WTC11 (cell line): ENCODE results near the gene GAB1. TPM values are rescaled to one million over a fixed set of nuclear protein-coding genes. Genes with fewer than 3 reads are reported as not detected.

Experiments
- ATAC-seq: fragments of 200-7000 bp; cut with Tn5 transposase; 2 replicates; pipeline ENCODE4 v1.10.0; 2021; ENCODE audit warnings: mild to moderate bottlenecking, moderate library complexity
- CTCF ChIA-PET: fragments of 300-600 bp; sonication (Branson Sonifier 250); formaldehyde crosslinking; loops from one replicate; lab custom pipeline; 2021; ENCODE audit warnings: antibody characterized with exemption; lab: Charles Lee
- POLR2A ChIA-PET: fragments of 350-600 bp; sonication (Branson Sonifier 250); formaldehyde crosslinking; loops from one replicate; lab custom pipeline; 2021; ENCODE audit warnings: antibody characterized with exemption; lab: Charles Lee
- DNase-seq: peaks from one replicate; pipeline ENCODE4 v3.0.0; 2021; ENCODE audit warnings: low spot score
- H3K27ac Mint-ChIP-seq: 2 replicates; pipeline ENCODE4 v1.8.0; 2021; ENCODE audit warnings: mixed read lengths
- H3K27me3 Mint-ChIP-seq: 2 replicates; pipeline ENCODE4 v1.8.0; 2021; ENCODE audit warnings: low read depth, mild to moderate bottlenecking, moderate library complexity, mixed read lengths
- H3K36me3 Mint-ChIP-seq: 2 replicates; pipeline ENCODE4 v1.8.0; 2021; ENCODE audit warnings: mixed read lengths
- H3K4me1 Mint-ChIP-seq: 2 replicates; pipeline ENCODE4 v1.8.0; 2022; ENCODE audit warnings: mixed read lengths
- H3K4me3 Mint-ChIP-seq: 2 replicates; pipeline ENCODE4 v1.8.0; 2021; ENCODE audit warnings: mild to moderate bottlenecking, moderate library complexity, mixed read lengths
- H3K9me3 Mint-ChIP-seq: 2 replicates; pipeline ENCODE4 v1.8.0; 2021; ENCODE audit warnings: mixed read lengths
- ATF3 ChIP-seq: sonication (generic); formaldehyde crosslinking; conservative IDR thresholded peaks from 2 replicates; pipeline ENCODE4 v1.8.1; 2022; ENCODE audit warnings: mild to moderate bottlenecking, missing genetic modification reagents
- ATF6 ChIP-seq: sonication (generic); formaldehyde crosslinking; IDR thresholded peaks from 2 replicates; pipeline ENCODE4 v1.8.1; 2023; ENCODE audit warnings: mild to moderate bottlenecking, missing genetic modification reagents
- E2F1 ChIP-seq: sonication (generic); formaldehyde crosslinking; IDR thresholded peaks from 2 replicates; pipeline ENCODE4 v1.8.0; 2022; ENCODE audit warnings: mild to moderate bottlenecking, missing genetic modification reagents
- ELF4 ChIP-seq: sonication (generic); formaldehyde crosslinking; IDR thresholded peaks from 2 replicates; pipeline ENCODE4 v1.8.1; 2022; ENCODE audit warnings: low read depth, mild to moderate bottlenecking, moderate library complexity, missing genetic modification reagents
- ESRRA ChIP-seq: sonication (generic); formaldehyde crosslinking; IDR thresholded peaks from 2 replicates; pipeline ENCODE4 v1.8.1; 2022; ENCODE audit warnings: mild to moderate bottlenecking, missing genetic modification reagents, borderline replicate concordance
- FOXP1 ChIP-seq: sonication (generic); formaldehyde crosslinking; IDR thresholded peaks from 2 replicates; pipeline ENCODE4 v1.8.0; 2022; ENCODE audit warnings: missing genetic modification reagents, mild to moderate bottlenecking, moderate library complexity, borderline replicate concordance
- GTF2I ChIP-seq: fragments of 250-450 bp; sonication (Bioruptor Pico); conservative IDR thresholded peaks from 2 replicates; pipeline ENCODE4 v1.4.0; 2021; ENCODE audit warnings: mild to moderate bottlenecking
- MXD4 ChIP-seq: fragments of 250-450 bp; sonication (Bioruptor Pico); IDR thresholded peaks from 2 replicates; pipeline ENCODE4 v1.8.0; 2021; ENCODE audit warnings: mild to moderate bottlenecking, moderate library complexity, borderline replicate concordance
- NFYB ChIP-seq: sonication (generic); formaldehyde crosslinking; conservative IDR thresholded peaks from 2 replicates; pipeline ENCODE4 v1.8.0; 2022; ENCODE audit warnings: low read depth, missing genetic modification reagents
- NR1H2 ChIP-seq: sonication (generic); formaldehyde crosslinking; IDR thresholded peaks from 2 replicates; pipeline ENCODE4 v1.9.0; 2021; ENCODE audit warnings: mild to moderate bottlenecking, moderate library complexity, missing genetic modification reagents
- SMAD3 ChIP-seq: sonication (generic); formaldehyde crosslinking; IDR thresholded peaks from 2 replicates; pipeline ENCODE4 v1.8.0; 2022; ENCODE audit warnings: missing genetic modification reagents, mild to moderate bottlenecking, borderline replicate concordance
- TEAD4 ChIP-seq: sonication (generic); formaldehyde crosslinking; IDR thresholded peaks from 2 replicates; pipeline ENCODE4 v1.8.0; 2022; ENCODE audit warnings: mild to moderate bottlenecking, missing genetic modification reagents
- ZNF281 ChIP-seq: sonication (generic); formaldehyde crosslinking; IDR thresholded peaks from 2 replicates; pipeline ENCODE4 v1.8.0; 2023; ENCODE audit warnings: mild to moderate bottlenecking, missing genetic modification reagents
- ZNF396 ChIP-seq: fragments of 250-450 bp; sonication (Bioruptor Pico); IDR thresholded peaks from 2 replicates; pipeline ENCODE4 v1.8.0; 2021; ENCODE audit warnings: mild to moderate bottlenecking, moderate library complexity, borderline replicate concordance
- total RNA-seq: library from RNA; stranded (reverse); gene quantifications from 3 replicates; pipeline ENCODE4 v1.2.3, GENCODE V29; 2021
- TF ChIP-seq, protein P1 (sequence below): fragments of 250-450 bp; sonication (Bioruptor Pico); IDR thresholded peaks from 2 replicates; pipeline ENCODE4 v1.9.0; 2021; ENCODE audit warnings: moderate library complexity, mild to moderate bottlenecking, inconsistent platforms, borderline replicate concordance
- TF ChIP-seq, protein P2 (sequence below): sonication (generic); formaldehyde crosslinking; IDR thresholded peaks from 2 replicates; pipeline ENCODE4 v1.8.1; 2023; ENCODE audit warnings: mild to moderate bottlenecking, missing genetic modification reagents, borderline replicate concordance
- TF ChIP-seq, protein P3 (sequence below): fragments of 250-450 bp; sonication (Bioruptor Pico); IDR thresholded peaks from 2 replicates; pipeline ENCODE4 v1.9.0; 2021; ENCODE audit warnings: mild to moderate bottlenecking

The GAB1 gene
- total RNA-seq, 1 experiment from 2014 or later, result 17.4 TPM

DNA sequence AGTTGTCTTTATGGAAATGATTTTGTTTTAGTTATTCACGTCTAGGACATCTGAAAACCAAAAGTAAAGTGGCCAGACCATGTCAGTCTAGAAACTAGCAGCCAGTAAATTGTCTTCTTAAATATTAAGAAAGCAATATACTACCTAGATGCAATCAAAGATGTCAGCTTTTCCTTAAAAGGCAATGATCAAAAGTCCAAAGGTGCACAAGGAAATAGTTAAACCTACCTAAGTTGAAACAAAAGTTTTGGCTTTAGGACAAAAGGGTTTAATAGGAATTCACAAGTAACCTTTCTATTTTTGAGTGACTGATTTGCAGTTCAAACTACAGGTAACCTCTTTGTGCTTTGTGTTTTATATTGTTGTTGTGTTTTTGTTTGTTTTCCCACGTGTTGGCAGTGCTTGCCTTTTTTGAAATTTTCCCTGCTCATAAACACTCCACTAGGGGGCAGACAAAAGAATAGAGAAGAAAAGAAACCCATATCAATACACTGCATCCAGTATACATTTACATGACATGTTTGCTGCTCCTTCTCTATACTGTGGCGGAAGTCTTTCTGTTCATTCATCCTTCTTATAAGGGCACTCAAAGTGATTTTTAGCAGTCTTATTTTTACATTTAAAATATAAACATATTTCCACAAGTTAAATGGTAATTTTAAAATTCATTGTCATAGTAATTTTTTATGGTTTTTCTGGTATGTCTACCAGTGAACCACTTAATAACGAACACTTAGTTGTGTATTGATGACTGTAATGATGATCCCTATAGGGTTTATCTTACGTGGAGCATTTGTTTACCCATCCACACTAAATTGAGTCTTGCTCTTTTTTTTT, 62.7 kb downstream of the GAB1 start (continued):
- TF ChIP-seq, protein P1, sequence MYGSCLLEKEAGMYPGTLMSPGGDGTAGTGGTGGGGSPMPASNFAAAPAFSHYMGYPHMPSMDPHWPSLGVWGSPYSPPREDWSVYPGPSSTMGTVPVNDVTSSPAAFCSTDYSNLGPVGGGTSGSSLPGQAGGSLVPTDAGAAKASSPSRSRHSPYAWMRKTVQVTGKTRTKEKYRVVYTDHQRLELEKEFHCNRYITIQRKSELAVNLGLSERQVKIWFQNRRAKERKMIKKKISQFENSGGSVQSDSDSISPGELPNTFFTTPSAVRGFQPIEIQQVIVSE, result no peak

DNA sequence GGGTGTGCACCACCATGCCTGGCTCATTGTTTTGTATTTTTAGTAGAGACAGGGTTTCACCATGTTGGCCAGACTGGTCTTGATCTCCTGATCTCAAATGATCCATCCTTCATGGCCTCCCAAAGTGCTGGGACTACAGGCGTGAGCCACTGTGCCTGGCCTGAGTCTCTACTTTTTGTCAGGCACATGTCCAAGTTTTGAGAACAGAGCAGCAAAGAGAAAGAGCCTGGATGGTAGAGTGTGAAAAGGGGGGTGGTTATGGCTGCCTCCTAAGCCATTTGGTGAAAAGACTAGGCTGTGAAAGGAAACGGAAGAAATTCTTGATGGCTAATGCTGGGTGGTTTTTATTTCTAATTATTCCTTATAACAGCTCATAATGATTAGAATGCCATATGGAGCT, 63.4 kb downstream of the GAB1 start:
- Mint-ChIP-seq H3K9me3 (no peaks in the 10 kb centered on the region), H3K4me3 (no peak overlapping the region), H3K36me3 (no peaks in the 10 kb centered on the region)
- no peak for DNase-seq
- POLR2A ChIA-PET, result no interaction called here
- TF ChIP-seq NFYB (CRISPR knock-in tag), result no peak
- no peak for TF ChIP-seq GTF2I (CRISPR knock-in tag)
- TF ChIP-seq SMAD3 (CRISPR knock-in tag), result no peak
- TF ChIP-seq MXD4 (CRISPR knock-in tag), result no peak
- no peak for TF ChIP-seq ESRRA (CRISPR knock-in tag)
- no peak for TF ChIP-seq ZNF281 (CRISPR knock-in tag)
- no peak for TF ChIP-seq FOXP1
- no peak for TF ChIP-seq ZNF396 (CRISPR knock-in tag)
- TF ChIP-seq, protein P2, sequence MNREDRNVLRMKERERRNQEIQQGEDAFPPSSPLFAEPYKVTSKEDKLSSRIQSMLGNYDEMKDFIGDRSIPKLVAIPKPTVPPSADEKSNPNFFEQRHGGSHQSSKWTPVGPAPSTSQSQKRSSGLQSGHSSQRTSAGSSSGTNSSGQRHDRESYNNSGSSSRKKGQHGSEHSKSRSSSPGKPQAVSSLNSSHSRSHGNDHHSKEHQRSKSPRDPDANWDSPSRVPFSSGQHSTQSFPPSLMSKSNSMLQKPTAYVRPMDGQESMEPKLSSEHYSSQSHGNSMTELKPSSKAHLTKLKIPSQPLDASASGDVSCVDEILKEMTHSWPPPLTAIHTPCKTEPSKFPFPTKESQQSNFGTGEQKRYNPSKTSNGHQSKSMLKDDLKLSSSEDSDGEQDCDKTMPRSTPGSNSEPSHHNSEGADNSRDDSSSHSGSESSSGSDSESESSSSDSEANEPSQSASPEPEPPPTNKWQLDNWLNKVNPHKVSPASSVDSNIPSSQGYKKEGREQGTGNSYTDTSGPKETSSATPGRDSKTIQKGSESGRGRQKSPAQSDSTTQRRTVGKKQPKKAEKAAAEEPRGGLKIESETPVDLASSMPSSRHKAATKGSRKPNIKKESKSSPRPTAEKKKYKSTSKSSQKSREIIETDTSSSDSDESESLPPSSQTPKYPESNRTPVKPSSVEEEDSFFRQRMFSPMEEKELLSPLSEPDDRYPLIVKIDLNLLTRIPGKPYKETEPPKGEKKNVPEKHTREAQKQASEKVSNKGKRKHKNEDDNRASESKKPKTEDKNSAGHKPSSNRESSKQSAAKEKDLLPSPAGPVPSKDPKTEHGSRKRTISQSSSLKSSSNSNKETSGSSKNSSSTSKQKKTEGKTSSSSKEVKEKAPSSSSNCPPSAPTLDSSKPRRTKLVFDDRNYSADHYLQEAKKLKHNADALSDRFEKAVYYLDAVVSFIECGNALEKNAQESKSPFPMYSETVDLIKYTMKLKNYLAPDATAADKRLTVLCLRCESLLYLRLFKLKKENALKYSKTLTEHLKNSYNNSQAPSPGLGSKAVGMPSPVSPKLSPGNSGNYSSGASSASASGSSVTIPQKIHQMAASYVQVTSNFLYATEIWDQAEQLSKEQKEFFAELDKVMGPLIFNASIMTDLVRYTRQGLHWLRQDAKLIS, result no peak
- TF ChIP-seq, all 79 proteins: peak for 0
- H3K4me1 Mint-ChIP-seq, result peaks cover 47% of the 10 kb centered on the region
- no peak for ATAC-seq
- H3K27ac Mint-ChIP-seq, result peak overlapping the region; percentile 21; the same call in 1 of the 2 replicates
- H3K27me3 Mint-ChIP-seq, result no peaks in the 10 kb centered on the region
- CTCF ChIA-PET, result no interaction called here

DNA sequence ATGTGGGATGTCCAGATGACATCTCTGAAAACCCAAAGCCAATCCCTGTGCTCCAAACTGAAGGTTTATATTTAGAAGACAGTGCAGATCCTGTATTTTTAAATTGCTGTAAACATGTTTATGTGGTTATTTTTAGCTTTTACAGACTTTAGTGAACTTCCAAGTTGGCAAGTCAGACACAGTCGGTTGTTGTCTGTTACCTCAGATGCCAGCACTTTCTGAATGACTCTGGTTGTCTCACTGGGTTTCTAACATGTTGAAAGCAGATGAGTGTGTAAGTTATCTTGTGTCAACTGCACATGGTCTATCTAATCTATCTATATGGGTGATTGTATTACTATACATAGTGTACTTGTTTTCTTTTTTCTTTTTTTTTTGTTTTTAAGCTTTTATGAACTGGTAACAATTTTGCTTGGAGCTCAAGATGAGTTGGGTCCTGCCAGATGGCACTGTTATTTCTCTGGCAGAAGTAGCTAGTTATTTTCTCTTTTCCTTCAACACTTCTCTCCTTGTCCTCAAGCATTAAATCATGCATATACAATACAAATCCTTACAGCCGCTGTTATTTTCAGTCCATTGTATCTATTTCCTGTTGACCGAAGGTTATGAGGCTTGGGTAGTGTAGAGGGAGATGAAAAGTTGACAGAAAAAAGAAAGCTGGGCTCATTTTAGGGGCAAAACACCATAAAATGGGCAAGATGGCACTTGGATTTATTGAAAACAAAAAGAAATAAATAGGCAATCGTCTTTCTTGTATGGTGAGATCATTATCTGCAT, 66.3 kb downstream of the GAB1 start:
- POLR2A ChIA-PET, result no interaction called here
- Mint-ChIP-seq H3K36me3 (no peaks in the 10 kb centered on the region), H3K27ac (peak overlapping the region; percentile 52; the same call in 1 of the 2 replicates), H3K4me3 (no peak overlapping the region), H3K27me3 (no peaks in the 10 kb centered on the region), H3K4me1 (peaks cover 45% of the 10 kb centered on the region), H3K9me3 (no peaks in the 10 kb centered on the region)
- DNase-seq (no peak), ATAC-seq (no peak)
- CTCF ChIA-PET, result no interaction called here
- TF ChIP-seq NR1H2 (CRISPR knock-in tag) (no peak), ATF6 (no peak), E2F1 (CRISPR knock-in tag) (no peak), TEAD4 (no peak), ATF3 (CRISPR knock-in tag) (no peak), ELF4 (CRISPR knock-in tag) (no peak)
- TF ChIP-seq, protein P3, sequence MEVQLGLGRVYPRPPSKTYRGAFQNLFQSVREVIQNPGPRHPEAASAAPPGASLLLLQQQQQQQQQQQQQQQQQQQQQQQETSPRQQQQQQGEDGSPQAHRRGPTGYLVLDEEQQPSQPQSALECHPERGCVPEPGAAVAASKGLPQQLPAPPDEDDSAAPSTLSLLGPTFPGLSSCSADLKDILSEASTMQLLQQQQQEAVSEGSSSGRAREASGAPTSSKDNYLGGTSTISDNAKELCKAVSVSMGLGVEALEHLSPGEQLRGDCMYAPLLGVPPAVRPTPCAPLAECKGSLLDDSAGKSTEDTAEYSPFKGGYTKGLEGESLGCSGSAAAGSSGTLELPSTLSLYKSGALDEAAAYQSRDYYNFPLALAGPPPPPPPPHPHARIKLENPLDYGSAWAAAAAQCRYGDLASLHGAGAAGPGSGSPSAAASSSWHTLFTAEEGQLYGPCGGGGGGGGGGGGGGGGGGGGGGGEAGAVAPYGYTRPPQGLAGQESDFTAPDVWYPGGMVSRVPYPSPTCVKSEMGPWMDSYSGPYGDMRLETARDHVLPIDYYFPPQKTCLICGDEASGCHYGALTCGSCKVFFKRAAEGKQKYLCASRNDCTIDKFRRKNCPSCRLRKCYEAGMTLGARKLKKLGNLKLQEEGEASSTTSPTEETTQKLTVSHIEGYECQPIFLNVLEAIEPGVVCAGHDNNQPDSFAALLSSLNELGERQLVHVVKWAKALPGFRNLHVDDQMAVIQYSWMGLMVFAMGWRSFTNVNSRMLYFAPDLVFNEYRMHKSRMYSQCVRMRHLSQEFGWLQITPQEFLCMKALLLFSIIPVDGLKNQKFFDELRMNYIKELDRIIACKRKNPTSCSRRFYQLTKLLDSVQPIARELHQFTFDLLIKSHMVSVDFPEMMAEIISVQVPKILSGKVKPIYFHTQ, result no peak
